Adrenal gland (tissue), 12 donors: ENCODE measurements around the gene CAMSAP2. TPM values are rescaled to one million over a fixed set of nuclear protein-coding genes. Genes with fewer than 3 reads are reported as not detected.
A peak's percentile ranks its signal among the peaks of the same experiment; 100 is the strongest.

ENCODE experiments used
- DNase-seq, 7 donors: peaks; one replicate each; pipeline ENCODE4 v3.0.0-alpha.2; 2019 to 2020
- H3K27ac ChIP-seq, 5 donors: fragments of 200-600 bp; sonication (generic) in 4 of 5; 1 replicate in 3 of 5; 2 replicates in 2 of 5; pipeline versions ENCODE4 v1.5.1 to v1.8.0; 2016 to 2020; ENCODE audit warnings: mild to moderate bottlenecking in 1 of 5
- H3K27me3 ChIP-seq: fragments of 200-600 bp; 2 replicates; pipeline ENCODE4 v1.8.0; 2021
- H3K36me3 ChIP-seq, 2 donors: fragments of 200-600 bp; replicated peaks in 1 of 2; 1 replicate in 1 of 2; 2 replicates in 1 of 2; pipeline versions ENCODE4 v1.5.1 to v1.8.0; 2018 to 2022
- H3K4me1 ChIP-seq, 2 donors: fragments of 200-600 bp; replicated peaks in 1 of 2; 1 replicate in 1 of 2; 2 replicates in 1 of 2; pipeline versions ENCODE4 v1.5.1 to v1.8.0; 2018 to 2021
- H3K4me3 ChIP-seq, 4 donors: fragments of 200-600 bp; sonication (generic) in 3 of 4; one replicate each; pipeline ENCODE4 v1.5.1; 2016 to 2018
- H3K9me3 ChIP-seq, 3 donors: fragments of 200-600 bp; sonication (generic) in 1 of 3; replicated peaks in 1 of 3; 1 replicate in 2 of 3; 2 replicates in 1 of 3; pipeline versions ENCODE4 v1.5.1 to v1.8.0; 2016 to 2021
- POLR2A ChIP-seq, 2 donors: fragments of 450-650 bp; IDR thresholded peaks; one replicate each; pipeline ENCODE4 v1.6.1; 2017; ENCODE audit warnings: antibody characterized with exemption in 2 of 2, mild to moderate bottlenecking in 2 of 2, moderate library complexity in 1 of 2
- WGBS, 4 donors: extraction: QIAGEN DNeasy Blood & Tissue Kit in 2 of 4; methylation state at CpG; one replicate each; pipeline versions ENCODE4 v1.1.5 to v1.1.7; 2013 to 2017; 5-methylcytosine and 5-hydroxymethylcytosine counted together
- intact Hi-C, 2 donors: fragments of 100-400 bp; cut with DNase I; formaldehyde crosslinking; loops; one replicate each; pipeline versions ENCODE4 v1.14.1 to v1.15.0; 2022 to 2023
- polyA plus RNA-seq, 3 donors: library from polyadenylated mRNA; stranded (reverse); fragments of 200-250 nt in 2 of 3; fragments of 350-450 nt in 1 of 3; fragmentation: Illumina TruSeq in 1 of 3; extraction: RNeasy Lipid Tissue Mini Kit (QIAGEN cat#74804) in 1 of 3; gene quantifications; one replicate each; pipeline ENCODE4 v1.2.3, GENCODE V29; 2013 to 2014
- total RNA-seq, 9 donors: library from RNA; depleted of rRNA in 4 of 9; stranded (reverse); fragments of >200 nt in 4 of 9; fragments of 120-200 nt in 1 of 9; fragmentation: NEBNext Ultra II Directional in 1 of 9; extraction: Animal tissue kit (Norgen Biotek cat#: 25700) in 1 of 9; gene quantifications; one replicate each; pipeline versions ENCODE4 v1.1.0 to v1.2.4, GENCODE V29; 2013 to 2023
- TF ChIP-seq, protein P1 (sequence below), 6 experiments: fragments of 450-650 bp in 4 of 6; fragments of 200-600 bp in 2 of 6; sonication (generic) in 1 of 6; IDR thresholded peaks; 1 replicate in 5 of 6; 2 replicates in 1 of 6; pipeline versions ENCODE4 v1.5.1 to v1.8.0; 2016 to 2021; ENCODE audit warnings: antibody characterized with exemption in 6 of 6, mild to moderate bottlenecking in 2 of 6, moderate library complexity in 1 of 6
- donor health status: healthy with polysubstance abuse.
- donor health status: Bipolar disorder and iron deficiency.
- donor health status: DM: yes; HTN: yes; CAD: no.
- donor health status: DM: no; HTN: no; CAD: no.
- donor health status: DM: no; HTN: no; CAD: no.
- donor health status: DM: yes; HTN: yes; CAD: no.

CAMSAP2 gene
- total and polyA plus RNA-seq, 12 donors, result 22.3 to 62.6 (median 33.0) TPM

GRCh38 chr1:200795156-200795555 is 56.5 kb downstream of the CAMSAP2 start:
- Histone ChIP-seq H3K4me3 (no peak overlapping the region), H3K27ac (peak overlapping the region in 2 of 5 donors; percentile 11 to 26), H3K27me3 (no peaks in the 10 kb centered on the region), H3K4me1 (peaks cover 0 to 21% of the 10 kb centered on the region in 2 donors), H3K9me3 (no peaks in the 10 kb centered on the region), H3K36me3 (no peaks in the 10 kb centered on the region)
- intact Hi-C loops, result loop anchor here in 1 of 2 donors (10.0 kb wide), 1 partner anchor 50 kb away; no protein-coding TSS in a partner anchor
- TF ChIP-seq POLR2A (IDR thresholded peaks at IDR 0.05), result no peak
- TF ChIP-seq, protein P1, sequence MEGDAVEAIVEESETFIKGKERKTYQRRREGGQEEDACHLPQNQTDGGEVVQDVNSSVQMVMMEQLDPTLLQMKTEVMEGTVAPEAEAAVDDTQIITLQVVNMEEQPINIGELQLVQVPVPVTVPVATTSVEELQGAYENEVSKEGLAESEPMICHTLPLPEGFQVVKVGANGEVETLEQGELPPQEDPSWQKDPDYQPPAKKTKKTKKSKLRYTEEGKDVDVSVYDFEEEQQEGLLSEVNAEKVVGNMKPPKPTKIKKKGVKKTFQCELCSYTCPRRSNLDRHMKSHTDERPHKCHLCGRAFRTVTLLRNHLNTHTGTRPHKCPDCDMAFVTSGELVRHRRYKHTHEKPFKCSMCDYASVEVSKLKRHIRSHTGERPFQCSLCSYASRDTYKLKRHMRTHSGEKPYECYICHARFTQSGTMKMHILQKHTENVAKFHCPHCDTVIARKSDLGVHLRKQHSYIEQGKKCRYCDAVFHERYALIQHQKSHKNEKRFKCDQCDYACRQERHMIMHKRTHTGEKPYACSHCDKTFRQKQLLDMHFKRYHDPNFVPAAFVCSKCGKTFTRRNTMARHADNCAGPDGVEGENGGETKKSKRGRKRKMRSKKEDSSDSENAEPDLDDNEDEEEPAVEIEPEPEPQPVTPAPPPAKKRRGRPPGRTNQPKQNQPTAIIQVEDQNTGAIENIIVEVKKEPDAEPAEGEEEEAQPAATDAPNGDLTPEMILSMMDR (IDR thresholded peaks at IDR 0.05), result no peak
- DNase-seq, result no peak
- 20 to 33% (median 27%) methylated on average over 1 of the region's 1 CpG for WGBS, 4 donors

DNA sequence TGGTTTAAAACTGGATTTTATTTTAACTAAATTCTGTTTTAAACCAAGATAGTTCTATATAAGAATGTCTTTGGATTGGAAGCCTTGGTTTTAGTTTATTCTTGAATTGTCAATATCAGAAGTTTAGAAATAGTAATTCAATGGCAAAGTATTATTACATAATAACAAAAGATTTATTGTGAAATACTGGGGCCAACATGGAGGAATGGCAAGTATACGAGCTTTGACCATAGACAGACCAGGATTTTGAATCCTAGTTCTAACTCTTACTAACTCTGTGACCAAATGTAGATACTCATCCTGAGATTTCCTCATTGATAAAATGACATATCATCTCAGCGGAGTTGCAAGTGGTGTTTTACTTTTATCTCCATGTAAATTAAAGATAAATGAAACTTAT is 63.3 kb downstream of the CAMSAP2 start:
- Histone ChIP-seq H3K27ac (peak overlapping the region in 1 of 5 donors; percentile 7), H3K27me3 (no peaks in the 10 kb centered on the region), H3K9me3 (no peaks in the 10 kb centered on the region), H3K36me3 (no peaks in the 10 kb centered on the region), H3K4me3 (no peak overlapping the region), H3K4me1 (peaks cover 0 to 25% of the 10 kb centered on the region in 2 donors)
- WGBS, 4 donors, result 82 to 85% (median 82%) methylated on average over 2 of the region's 2 CpGs
- DNase-seq, result no peak
- intact Hi-C loops, result loop anchor here (5.0 to 10.0 kb wide), 2 partner anchors 177 to 180 kb away; partner anchors contain the start of gene KIF14 (in 2 of the 2)
- TF ChIP-seq POLR2A (IDR thresholded peaks at IDR 0.05), result no peak
- TF ChIP-seq, protein P1 (IDR thresholded peaks at IDR 0.05), result no peak

- intact Hi-C loops, result loop anchor here (5.0 to 10.0 kb wide), 2 partner anchors 178 to 181 kb away; partner anchors contain the start of gene KIF14 (in 2 of the 2)
- Histone ChIP-seq H3K27ac (peak overlapping the region in 2 of 5 donors; percentile 2 to 7), H3K9me3 (no peaks in the 10 kb centered on the region), H3K4me1 (peaks cover 0 to 25% of the 10 kb centered on the region in 2 donors), H3K4me3 (no peak overlapping the region), H3K27me3 (no peaks in the 10 kb centered on the region), H3K36me3 (no peaks in the 10 kb centered on the region)
- 28 to 40% (median 35%) methylated on average over 2 of the region's 2 CpGs for WGBS, 4 donors
- no peak for TF ChIP-seq POLR2A (IDR thresholded peaks at IDR 0.05)
- TF ChIP-seq, protein P1 (IDR thresholded peaks at IDR 0.05), result peak; percentile 86 to 96 (median 94)
- peak; percentile 68 to 95 (median 84) for DNase-seq
Measured at GRCh38 chr1:200802865-200803512, 64.3 kb downstream of the CAMSAP2 start.

DNA sequence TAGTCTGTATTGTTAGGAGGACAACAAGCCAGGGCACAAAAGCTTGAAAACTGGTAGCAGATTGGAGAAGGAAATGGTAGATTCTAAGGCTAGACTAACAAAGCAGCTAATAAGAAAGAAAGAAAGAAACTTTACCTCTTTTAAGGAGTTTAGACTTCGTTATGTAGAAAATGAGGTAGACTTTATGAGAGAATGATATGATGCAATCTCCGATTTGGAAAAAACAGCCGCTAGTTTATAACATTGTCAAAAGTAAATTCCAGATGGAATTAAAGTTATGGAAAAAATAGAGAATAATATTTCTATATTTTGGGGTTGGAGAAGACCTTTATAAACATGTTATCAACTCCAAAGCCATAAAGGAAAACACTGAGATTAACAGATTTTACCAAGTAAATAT is 67.0 kb downstream of the CAMSAP2 start:
- peaks cover 0 to 2% of the 10 kb centered on the region in 2 donors for H3K36me3 ChIP-seq
- peaks cover 0 to 18% of the 10 kb centered on the region in 2 donors for H3K4me1 ChIP-seq
- H3K9me3 ChIP-seq, result no peaks in the 10 kb centered on the region
- 94 to 98% (median 96%) methylated on average over 3 of the region's 3 CpGs for WGBS, 4 donors
- intact Hi-C loops, result loop anchor here in 1 of 2 donors (10.0 kb wide), 1 partner anchor 181 kb away; the partner anchor contains the start of gene KIF14
- no peak for DNase-seq
- H3K4me3 ChIP-seq, result no peak overlapping the region
- H3K27ac ChIP-seq, result no peak overlapping the region
- TF ChIP-seq, protein P1 (IDR thresholded peaks at IDR 0.05), result no peak
- no peak for TF ChIP-seq POLR2A (IDR thresholded peaks at IDR 0.05)
- no peaks in the 10 kb centered on the region for H3K27me3 ChIP-seq
